ENCODE measurements around the gene SAMD4B. TPM values are rescaled to one million over a fixed set of nuclear protein-coding genes. Genes with fewer than 3 reads are reported as not detected.

The SAMD4B gene
- total RNA-seq, 8 experiments from 2014 or later: 24.1 to 124 (median 64.9) TPM

DNA sequence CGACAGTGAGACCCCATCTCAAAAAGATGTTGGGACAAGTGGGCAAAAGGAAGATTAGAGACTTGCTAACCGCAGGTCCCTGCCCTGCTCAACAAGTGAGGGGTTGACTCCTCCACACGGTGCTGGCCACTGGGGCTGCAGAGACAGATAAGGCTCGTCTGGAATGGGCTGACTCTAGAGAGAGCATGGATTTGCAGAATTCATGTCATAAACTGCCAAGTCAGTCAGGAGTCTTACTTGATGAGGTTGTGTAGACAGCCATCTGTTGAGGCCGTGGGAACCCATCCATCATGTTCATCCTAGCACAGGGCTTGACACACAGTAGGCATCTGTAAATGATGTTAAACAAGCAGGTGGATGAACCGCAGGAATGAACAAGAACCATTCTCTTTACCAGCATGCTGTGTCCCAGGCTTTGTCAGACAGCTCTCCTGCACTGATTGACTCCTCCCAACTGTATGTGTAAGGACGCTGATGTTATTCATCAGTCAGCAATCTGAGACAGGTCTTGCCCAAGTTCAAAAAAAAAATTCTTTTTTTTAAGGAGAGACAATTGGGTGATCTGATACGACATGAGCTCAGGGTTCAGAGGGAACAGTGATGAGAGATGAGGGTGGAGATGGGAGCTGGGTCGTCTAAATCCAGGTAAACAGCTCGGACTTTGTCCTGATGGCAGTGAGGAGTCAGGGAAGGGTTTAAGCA lies 39.8 kb downstream of the SAMD4B start:
- peak in 2 of 8 experiments; percentile 36 to 42 for ATAC-seq (replicated peaks in 6 of 8)
- in situ Hi-C loops (cut with MboI; ENCODE audit: low pct_unique_long_range_greater_than_20kb in 2 of 9, low sequenced_read_pairs in 9 of 9, unreplicated experiment in 9 of 9): no loop called here
- 60 to 100% (median 91%) methylated on average over 1 to 5 of the region's 10 CpGs for WGBS, 10 experiments
- no peak overlapping the region for H3K4me3 ChIP-seq
- no peak overlapping the region for H3K27ac ChIP-seq
- no peaks in the 10 kb centered on the region for H3K4me1 ChIP-seq (replicated peaks in 1 of 2)

DNA sequence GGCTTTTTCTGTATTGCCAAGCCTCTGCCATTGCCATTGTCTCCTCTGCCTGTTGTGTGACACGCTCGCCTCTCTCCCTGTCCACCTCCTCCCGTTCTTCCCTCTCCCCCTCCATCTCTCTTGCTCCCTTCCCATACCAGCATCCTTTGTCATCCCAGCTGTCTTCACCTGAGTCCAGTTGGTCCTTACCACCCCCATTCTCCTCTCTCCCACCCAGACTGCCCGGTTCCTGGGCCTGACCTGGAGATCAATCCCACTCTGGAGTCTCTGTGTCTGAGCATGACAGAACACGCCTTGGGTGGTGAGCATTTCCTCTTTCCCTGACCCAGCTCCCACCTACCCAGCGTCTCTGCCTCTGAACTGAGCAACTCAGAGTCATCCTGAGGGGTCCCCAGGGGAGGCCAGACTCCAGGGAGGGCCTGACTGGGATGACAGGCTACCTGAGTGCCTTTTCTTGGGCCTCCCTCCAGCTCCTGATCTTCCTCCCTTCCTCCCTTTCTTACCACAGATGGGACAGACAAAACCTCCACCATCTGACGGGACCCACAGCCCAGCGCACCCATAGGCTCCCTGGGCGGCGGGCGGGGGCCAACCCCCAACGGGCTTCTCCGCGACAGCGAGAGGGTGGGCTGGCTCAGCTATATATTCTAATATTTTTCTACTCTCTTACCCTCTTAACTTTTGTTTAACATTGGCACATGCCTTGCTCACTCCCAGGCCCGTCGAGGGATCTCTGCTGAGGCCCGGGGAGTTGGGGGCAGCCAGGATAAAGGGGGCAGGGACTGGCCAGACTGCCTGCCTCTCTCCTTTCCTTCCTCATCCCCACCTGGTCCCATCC lies 41.0 kb downstream of the SAMD4B start:
- in situ Hi-C loops (cut with MboI; ENCODE audit: low pct_unique_long_range_greater_than_20kb in 2 of 9, low sequenced_read_pairs in 9 of 9, unreplicated experiment in 9 of 9): no loop called here
- peak in 1 of 8 experiments; percentile 11 for ATAC-seq (replicated peaks in 6 of 8)
- Histone ChIP-seq H3K4me3 (no peak overlapping the region), H3K4me1 (replicated peaks in 1 of 2) (no peaks in the 10 kb centered on the region), H3K27ac (no peak overlapping the region)
- 42 to 100% (median 92%) methylated on average over 1 to 4 of the region's 18 CpGs; no CpG with 5 or more reads in 2 of the 10 experiments for WGBS, 10 experiments

DNA sequence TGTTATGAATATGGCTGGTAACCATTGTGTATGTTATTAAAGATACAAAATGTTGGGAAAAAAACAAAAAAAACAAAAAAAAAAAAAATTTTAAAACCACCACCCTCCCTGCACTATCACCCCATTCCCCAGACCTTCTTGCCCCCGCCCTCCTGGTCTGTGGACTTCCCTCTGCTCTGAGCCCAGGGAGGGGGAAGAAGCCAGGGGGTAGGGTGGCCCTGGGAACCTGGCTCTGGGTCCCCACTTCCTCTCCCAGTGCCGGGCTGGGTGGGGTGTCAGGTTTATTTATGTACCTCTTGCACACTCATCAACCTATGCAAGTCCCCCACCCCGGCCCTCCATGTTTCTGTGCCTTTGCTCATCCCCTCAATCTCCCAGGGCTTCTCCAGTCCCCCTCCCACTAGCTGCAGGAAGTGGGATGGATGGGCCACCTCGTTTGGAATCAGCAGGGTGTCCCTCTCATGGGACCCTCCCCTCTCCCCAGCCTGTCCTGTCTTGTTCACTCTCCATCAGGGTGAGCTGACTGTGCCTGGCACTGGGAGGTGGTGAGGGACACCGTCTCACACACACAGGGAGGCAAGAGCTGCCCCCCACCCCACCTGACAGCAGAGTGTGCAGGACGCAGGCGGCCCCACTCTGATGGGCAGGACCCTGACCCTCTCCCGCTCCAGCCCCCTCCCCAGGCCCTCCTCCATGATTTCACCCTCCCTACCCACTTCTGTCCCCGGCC lies 42.8 kb downstream of the SAMD4B start:
- peak in 6 of 8 experiments; percentile 7 to 30 (median 20) for ATAC-seq (replicated peaks in 6 of 8)
- H3K4me1 ChIP-seq (replicated peaks in 1 of 2): peaks cover 4 to 5% of the 10 kb centered on the region in 2 donors
- no peak overlapping the region for H3K27ac ChIP-seq
- no peak overlapping the region for H3K4me3 ChIP-seq
- WGBS, 10 experiments: 100% methylated on average over 1 of the region's 9 CpGs; no CpG with 5 or more reads in 9 of the 10 experiments
- in situ Hi-C loops (cut with MboI; ENCODE audit: low pct_unique_long_range_greater_than_20kb in 2 of 9, low sequenced_read_pairs in 9 of 9, unreplicated experiment in 9 of 9): no loop called here

DNA sequence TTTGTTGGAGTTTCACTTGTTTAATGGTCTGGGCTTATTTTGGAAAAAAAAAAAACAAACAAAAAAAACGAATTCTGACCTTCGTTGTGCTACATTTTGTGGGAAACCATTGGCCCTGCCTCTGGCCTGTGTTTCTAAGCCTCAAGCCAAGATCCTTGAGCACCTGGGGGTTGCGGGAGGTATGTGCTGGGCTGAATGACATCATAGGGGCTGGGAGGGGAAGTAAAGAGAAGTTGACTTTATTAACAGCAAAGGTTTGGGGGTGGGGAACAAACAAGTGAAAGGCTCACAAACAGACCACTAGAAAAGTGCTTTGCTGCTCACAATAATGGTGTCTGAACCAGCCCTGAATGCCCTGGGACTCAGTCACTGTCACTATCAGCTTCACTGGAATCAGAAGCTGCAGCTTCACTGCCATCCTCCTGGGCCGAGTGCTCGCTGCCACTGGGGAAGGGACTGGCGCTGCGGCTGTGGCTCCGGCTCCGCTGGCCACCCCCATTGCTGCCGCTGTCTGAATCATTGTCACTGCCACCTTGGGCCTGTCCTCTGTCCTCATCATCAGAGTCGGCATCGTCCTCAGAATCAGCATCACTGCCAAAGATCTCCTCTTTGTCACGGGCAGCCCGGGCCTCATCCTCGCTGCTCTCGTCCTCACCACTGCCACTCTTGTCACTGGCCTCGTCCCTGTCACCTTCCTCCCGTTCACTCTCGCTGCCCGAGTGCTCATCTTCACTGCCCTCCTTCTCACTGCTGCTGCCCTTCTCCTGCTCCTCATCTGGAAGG lies 43.6 kb downstream of the SAMD4B start:
- in situ Hi-C loops (cut with MboI; ENCODE audit: low pct_unique_long_range_greater_than_20kb in 2 of 9, low sequenced_read_pairs in 9 of 9, unreplicated experiment in 9 of 9): no loop called here

DNA sequence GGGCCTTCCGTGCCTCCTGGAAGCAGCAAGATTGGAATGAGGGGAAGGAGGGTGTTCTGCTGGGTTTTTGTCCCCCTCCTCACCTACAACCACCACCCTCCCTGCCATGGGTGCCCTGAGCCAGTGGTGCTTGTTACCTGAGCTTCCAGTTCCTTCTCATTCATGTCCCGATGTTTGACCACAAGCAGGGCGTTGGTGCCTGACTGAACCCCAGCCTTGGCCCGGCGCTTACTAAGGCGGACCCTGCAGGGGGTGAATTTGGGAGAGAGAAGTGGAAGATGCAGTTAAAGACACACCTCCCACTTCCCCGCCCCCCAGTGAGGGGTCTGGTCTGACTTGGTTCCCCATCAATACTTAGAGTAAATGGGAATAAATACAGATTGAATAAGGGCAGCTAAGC lies 44.3 kb downstream of the SAMD4B start:
- H3K4me3 ChIP-seq: no peak overlapping the region
- 80 to 100% (median 93%) methylated on average over 1 to 6 of the region's 7 CpGs; no CpG with 5 or more reads in 4 of the 10 experiments for WGBS, 10 experiments
- in situ Hi-C loops (cut with MboI; ENCODE audit: low pct_unique_long_range_greater_than_20kb in 2 of 9, low sequenced_read_pairs in 9 of 9, unreplicated experiment in 9 of 9): no loop called here
- ATAC-seq (replicated peaks in 6 of 8): no peak
- H3K27ac ChIP-seq: no peak overlapping the region
- H3K4me1 ChIP-seq (replicated peaks in 1 of 2): peaks cover 5 to 6% of the 10 kb centered on the region in 2 donors

More for the DNA sequence above, 43.6 kb downstream of the SAMD4B start:
- H3K4me3 ChIP-seq: no peak overlapping the region
- H3K27ac ChIP-seq: no peak overlapping the region
- WGBS, 10 experiments: 60 to 100% (median 96%) methylated on average over 1 to 6 of the region's 20 CpGs; no CpG with 5 or more reads in 1 of the 10 experiments
- peaks cover 5 to 6% of the 10 kb centered on the region in 2 donors for H3K4me1 ChIP-seq (replicated peaks in 1 of 2)
- no peak for ATAC-seq (replicated peaks in 6 of 8)

DNA sequence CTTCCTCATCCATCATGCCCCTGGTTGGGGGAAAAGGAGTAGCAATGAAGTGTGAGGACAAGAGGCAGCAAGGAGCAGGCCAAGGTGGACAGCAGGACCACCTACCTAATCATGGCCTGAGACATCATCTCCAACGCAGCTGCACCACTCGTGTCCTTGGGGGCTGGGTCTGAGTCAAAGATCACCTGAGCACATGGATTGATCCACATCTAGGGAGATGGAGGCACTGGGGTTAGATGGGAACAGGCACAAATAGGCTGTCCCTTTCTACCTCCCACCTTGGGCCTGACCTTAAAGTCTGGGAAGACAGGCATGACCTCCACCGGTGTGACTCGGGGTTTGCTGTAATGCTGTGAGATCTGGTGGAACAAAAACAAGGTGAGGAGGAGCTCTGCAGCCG lies 46.4 kb downstream of the SAMD4B start:
- H3K4me3 ChIP-seq: no peak overlapping the region
- H3K27ac ChIP-seq: no peak overlapping the region
- 83 to 100% (median 95%) methylated on average over 1 to 5 of the region's 5 CpGs; no CpG with 5 or more reads in 6 of the 10 experiments for WGBS, 10 experiments
- peaks cover 5 to 13% of the 10 kb centered on the region in 2 donors for H3K4me1 ChIP-seq (replicated peaks in 1 of 2)
- in situ Hi-C loops (cut with MboI; ENCODE audit: low pct_unique_long_range_greater_than_20kb in 2 of 9, low sequenced_read_pairs in 9 of 9, unreplicated experiment in 9 of 9): no loop called here
- ATAC-seq (replicated peaks in 6 of 8): no peak

DNA sequence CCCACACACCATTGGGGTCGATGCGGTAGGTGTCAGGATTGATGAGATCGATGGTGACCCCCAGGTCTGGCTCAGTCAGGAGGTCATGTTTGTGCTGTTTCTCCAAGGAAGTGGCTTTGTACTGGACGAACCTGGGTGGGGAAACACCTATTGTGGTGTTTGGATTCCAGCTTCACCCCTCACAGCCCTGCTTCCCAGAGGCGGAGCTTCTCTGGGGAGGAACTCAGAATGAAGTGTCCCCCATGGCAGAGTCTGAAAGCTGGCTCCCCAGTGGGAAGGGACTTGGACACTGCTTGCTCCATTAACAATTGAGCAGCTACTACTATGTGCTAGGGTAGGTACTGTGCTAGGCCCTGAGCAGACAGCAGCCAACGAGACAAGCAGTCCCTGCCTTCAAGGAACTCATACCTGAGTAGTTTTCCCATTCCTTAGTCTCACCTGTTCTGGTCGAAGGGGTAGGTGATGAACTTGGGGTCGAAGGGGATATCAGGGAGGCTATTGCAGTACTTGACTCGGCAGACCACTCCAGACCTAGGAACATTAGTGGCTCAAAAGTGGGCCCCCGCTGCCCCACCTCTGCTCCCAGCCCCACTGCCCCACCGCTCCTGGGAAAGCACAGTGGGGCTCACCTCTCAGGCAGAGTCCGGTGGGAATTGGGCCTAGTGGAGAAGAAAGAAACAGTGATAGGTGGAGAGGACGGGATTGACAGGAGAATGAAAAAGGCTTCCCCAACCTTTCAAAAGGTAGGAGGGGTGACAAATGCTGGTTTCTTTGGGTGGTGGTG lies 47.6 kb downstream of the SAMD4B start:
- ATAC-seq (replicated peaks in 6 of 8): no peak
- H3K4me1 ChIP-seq (replicated peaks in 1 of 2): peaks cover 5 to 13% of the 10 kb centered on the region in 2 donors
- H3K4me3 ChIP-seq: peak overlapping the region; percentile 62 to 86 (median 68)
- in situ Hi-C loops (cut with MboI; ENCODE audit: low pct_unique_long_range_greater_than_20kb in 2 of 9, low sequenced_read_pairs in 9 of 9, unreplicated experiment in 9 of 9): no loop called here
- WGBS, 10 experiments: 10 to 90% (median 80%) methylated on average over 1 to 4 of the region's 13 CpGs; no CpG with 5 or more reads in 3 of the 10 experiments
- peak overlapping the region; percentile 98 to 99 for H3K27ac ChIP-seq

DNA sequence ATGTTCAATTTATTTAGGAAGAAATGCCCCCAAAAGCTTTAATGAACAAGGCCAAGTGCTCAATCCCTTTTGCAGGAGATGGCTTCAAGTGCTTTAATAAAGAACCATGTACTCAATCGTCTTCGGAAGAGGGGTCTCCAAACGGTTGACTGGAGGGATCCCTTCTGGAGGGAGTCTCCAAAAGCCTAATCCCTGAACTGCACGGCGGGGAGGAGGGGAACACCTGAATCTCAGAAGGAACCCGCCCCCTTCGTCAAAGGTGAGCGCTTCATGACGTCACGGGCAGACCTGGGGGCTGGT lies 48.2 kb downstream of the SAMD4B start:
- in situ Hi-C loops (cut with MboI; ENCODE audit: low pct_unique_long_range_greater_than_20kb in 2 of 9, low sequenced_read_pairs in 9 of 9, unreplicated experiment in 9 of 9): no loop called here
- H3K4me1 ChIP-seq (replicated peaks in 1 of 2): peaks cover 5 to 13% of the 10 kb centered on the region in 2 donors
- H3K27ac ChIP-seq: peak overlapping the region; percentile 98 to 99
- 0 to 4% (median 2%) methylated on average over 2 to 10 of the region's 10 CpGs; no CpG with 5 or more reads in 3 of the 10 experiments for WGBS, 10 experiments
- ATAC-seq (replicated peaks in 6 of 8): no peak
- H3K4me3 ChIP-seq: peak overlapping the region; percentile 62 to 86 (median 68)

DNA sequence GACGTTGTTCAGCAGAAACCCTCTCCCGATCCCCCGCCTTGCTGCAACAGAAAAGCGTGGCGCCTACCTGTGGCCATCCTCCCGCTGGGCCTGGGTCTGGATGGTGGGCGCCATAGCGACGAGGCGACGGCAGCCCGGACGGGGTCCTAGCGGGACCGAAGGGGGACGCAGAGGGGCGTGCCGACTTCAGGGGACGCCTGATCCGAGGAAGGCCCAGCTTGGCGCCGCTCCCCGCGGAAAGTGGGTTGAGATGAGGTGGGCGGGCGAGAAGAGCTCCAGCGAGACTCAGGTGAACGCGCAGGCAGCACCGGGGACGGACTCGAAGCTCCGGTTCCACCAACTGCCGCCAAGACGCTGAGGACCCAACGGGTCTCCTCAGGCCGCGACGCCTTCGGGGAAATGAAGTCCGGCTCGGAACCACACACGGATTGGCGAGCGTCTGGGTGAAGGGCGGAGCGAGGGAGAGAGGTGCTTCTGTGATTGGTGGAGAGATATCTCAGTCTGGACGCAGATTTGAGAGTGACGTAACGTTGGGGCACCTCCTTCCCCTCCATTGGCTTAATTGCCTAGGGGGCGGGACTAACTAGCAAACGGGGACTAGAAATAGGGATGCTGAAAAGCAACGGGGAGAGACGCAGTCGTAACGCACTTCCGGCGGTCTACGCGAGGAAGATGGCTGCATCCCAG lies 48.7 kb downstream of the SAMD4B start, which contains the start of the genes MED29 and PAF1:
Gene MED29 (plus strand): TSS at position 628 of the 687 bp plus-strand sequence. CDS start 45 bp downstream, at position 673.
Gene PAF1 (minus strand): TSS at position 356 of the 687 bp plus-strand sequence. CDS start 242 bp downstream, at position 114.
- peak within 1 kb of the TSS; percentile 62 to 86 (median 68) for H3K4me3 ChIP-seq
- WGBS, 10 experiments: 0 to 1% (median 0%) methylated on average over 2 to 16 of the region's 60 CpGs; no CpG with 5 or more reads in 4 of the 10 experiments
- in situ Hi-C loops (cut with MboI; ENCODE audit: low pct_unique_long_range_greater_than_20kb in 2 of 9, low sequenced_read_pairs in 9 of 9, unreplicated experiment in 9 of 9): no loop called here
- H3K27ac ChIP-seq: peak within 1 kb of the TSS; percentile 98 to 99
- ATAC-seq (replicated peaks in 6 of 8): peak; percentile 89 to 95 (median 95)
- H3K4me1 ChIP-seq (replicated peaks in 1 of 2): peaks cover 5 to 13% of the 10 kb centered on the region in 2 donors

DNA sequence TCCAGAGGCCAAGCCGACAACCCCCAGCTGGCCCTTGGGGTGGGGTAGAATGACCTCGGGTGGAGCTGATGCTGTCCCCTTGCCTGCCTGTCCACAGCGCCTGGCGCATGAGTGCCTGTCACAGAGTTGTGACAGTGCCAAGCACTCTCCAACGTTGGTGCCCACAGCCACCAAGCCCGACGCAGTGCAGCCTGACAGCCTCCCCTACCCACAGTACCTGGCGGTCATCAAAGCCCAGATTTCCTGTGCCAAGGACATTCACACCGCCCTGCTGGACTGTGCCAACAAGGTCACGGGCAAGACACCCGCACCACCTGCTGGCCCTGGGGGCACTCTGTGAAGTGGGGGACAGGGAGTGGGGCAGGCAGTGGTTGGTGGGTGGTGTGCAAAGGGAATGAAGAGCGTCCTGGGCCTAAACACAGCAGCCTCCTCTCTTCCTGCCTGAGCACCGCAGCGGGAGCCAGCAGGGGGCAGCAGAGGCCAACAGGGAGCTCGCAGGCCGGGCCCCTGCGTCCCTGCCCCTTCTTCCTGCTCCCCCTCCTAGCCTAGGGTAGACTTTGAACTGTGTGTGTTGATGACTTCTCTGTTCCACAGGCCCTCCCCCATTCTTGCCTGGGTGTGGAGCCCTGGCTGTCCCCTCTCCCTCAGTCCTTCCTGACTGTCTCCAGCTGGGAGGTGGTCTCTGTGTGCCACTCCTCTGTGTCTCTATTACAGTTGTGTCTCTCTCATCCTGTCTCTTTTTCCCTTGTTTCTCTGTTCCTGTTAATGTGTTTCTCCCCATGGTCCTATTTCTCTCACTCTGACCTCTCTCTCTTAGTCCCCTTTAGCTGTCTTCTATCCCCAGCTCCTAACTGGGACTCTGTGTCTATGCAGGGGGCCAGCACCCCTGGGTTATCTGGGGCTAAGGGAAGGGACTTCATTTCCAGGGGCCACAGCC lies 55.4 kb downstream of the SAMD4B start:
- peaks cover 3 to 5% of the 10 kb centered on the region in 2 donors for H3K4me1 ChIP-seq (replicated peaks in 1 of 2)
- 50 to 67% methylated on average over 2 to 3 of the region's 17 CpGs; no CpG with 5 or more reads in 8 of the 10 experiments for WGBS, 10 experiments
- in situ Hi-C loops (cut with MboI; ENCODE audit: low pct_unique_long_range_greater_than_20kb in 2 of 9, low sequenced_read_pairs in 9 of 9, unreplicated experiment in 9 of 9): no loop called here
- ATAC-seq (replicated peaks in 6 of 8): peak; percentile 47 to 82 (median 58)
- H3K4me3 ChIP-seq: peak overlapping the region in 1 of 5 donors; percentile 4
- H3K27ac ChIP-seq: no peak overlapping the region
